GM18498 (cell line): ENCODE results near the gene ZNF649.

Source experiments
- ATAC-seq: cut with Tn5 transposase; IDR thresholded peaks from one replicate; pipeline ENCODE4 v1.9.1; 2021; ENCODE audit warnings: mild to moderate bottlenecking, moderate library complexity; ENCODE audit not compliant: unreplicated experiment

ZNF649 gene

DNA sequence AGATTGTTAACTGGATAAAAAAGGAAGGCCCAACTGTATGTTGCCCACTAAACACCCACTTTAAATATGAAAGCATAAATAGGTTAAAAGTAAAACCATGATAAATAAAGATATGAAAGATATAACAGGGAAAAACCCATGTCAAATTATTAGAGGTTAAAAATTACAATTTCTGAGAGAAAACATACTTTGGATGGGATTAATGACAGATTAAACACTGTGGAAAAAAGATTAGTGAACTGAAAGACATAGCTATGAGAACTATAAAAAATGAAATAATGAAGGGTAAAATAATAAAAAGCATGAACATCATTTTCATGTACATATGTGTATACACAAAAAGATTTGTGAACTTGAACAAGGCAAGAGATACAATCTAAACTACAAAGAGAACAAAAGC lies 14.9 kb downstream of the ZNF649 start:
- ATAC-seq: no peak

DNA sequence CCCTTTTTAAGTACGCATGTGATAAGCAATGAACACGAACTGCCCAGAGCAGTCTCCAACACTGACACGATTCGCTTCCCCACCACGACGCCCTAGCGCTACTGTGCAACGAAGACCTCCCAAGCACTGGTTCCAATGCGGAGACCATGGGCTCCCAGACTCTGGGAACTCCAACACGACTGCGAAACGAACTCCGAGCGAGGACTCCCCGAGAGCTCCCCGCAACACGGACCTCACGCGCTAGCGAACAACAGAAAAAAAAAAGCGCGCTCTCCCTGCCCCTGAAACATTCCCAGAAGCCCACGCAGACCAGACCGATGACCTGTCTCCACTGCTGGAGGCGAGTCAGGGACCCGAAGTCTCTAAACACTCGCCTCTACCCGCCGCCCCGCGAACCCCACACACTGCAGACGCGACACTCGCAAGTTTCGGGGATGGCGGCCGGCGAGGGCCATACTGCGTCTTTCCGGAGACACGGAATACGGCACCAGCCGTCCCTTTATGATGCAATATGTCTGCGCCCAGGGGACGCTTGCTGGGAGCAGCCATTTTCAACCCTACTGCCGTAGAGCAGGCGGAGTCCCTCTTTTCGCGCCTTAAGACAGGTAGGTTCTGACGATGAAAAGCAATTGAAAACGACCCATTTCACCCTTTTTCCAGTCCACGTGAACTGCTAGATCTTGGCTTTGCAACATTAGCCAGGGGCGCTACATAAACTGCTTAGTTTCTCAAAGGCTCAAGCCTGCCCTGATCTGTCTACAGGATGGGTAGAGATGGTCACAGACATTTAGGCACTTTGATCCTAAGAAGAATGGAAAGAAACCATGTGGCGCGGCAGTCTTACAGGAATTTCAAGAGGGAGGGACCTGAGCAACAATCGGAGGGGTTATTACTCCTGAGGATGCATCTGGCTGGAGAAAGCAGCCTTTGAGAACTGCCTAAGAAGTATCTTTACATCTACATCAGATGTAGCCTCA lies 17.0 kb downstream of the ZNF649 start, which contains the start of gene ZNF577:
ZNF577 (minus strand) TSS at position 430 of the 977 bp plus-strand sequence. CDS start 7,569 bp downstream, outside the sequence.
- no peak for ATAC-seq

DNA sequence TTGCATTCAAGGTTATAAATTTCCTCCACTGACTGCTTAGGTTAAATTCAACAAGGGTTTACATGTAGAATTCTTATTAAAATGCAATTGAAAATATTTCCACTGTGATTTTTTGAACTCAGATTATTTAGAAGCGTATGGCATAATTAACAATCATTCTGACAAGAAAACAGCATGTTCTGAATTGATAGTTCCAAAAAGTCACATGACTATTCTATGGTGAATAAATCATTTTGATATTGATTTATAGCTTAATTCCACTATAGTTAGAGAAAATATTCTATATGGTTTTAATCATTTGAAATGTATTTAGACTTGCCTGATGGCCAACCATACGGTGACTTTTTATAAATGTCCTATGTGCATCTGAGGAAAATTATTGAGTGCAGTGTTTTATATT lies 20.1 kb downstream of the ZNF649 start:
- ATAC-seq: no peak

- no peak for ATAC-seq
Measured at GRCh38 chr19:51882518-51882917, 22.3 kb downstream of the ZNF649 start.

GRCh38 chr19:51873097-51873496 lies 31.7 kb downstream of the ZNF649 start:
- no peak for ATAC-seq

DNA sequence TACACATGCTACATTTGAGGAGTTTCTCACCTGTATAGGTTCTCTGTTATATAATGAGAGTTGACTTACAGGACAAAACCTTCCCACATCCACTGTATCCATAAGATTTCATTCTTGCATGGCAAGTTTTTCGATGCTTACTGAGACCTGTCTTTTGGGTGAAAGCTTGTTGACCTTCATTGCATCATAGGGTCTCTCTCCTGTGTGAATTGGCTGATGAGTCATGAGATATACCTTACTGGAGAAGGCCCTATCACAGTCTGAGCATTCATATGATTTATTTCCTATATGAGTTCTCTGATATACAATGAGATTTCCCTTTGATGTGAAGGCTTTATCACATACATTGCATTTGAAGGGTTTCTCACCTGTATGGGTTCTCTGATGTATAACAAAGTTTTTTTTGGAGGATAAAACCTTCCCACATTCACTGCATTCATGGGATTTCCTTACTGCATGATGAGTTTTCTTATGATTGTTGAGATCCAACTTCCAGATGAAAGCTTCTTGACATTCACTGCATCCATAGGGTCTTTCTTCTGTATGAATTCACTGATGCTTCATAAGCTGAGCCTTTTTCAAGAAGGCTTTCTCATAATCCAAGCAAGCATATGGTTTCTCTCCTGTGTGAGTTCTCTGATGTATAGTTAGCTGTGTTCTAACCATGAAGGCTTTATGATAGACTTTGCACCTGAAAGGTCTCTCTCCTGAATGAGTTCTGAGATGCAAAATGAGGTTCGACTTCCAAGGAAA lies 42.8 kb downstream of the ZNF649 start:
- ATAC-seq: no peak
